ENCODE results near the gene AMBP.

The AMBP gene

GRCh38 chr9:114114364-114114763 lies 36.3 kb upstream of the AMBP start:
- DNase-seq, result no peak

- DNase-seq, result peak in 9 of 58 donors; percentile 3 to 32 (median 12)
These were observed 34.9 kb upstream of the AMBP start for GRCh38 chr9:114112778-114113584.

- no peak for DNase-seq
These were observed 34.2 kb upstream of the AMBP start for GRCh38 chr9:114112325-114112724.

DNA sequence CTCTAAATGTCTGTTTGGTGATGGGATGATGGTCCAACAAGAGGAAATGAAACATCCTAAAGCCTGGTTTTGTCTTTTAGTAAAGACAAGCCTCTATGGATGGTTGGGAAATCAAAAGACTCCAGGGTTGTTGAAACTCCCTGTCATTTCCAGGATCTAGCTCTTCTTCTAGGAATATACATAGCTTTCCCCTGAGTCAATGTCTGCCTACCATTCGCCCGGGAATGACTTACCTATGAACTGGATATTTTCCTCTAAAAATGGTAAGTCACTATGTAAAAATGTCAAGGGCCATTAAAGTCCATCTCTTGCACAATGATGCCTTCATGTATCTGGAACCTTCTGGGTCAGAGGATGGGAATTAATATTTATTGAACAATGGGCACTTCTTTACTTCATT lies 32.1 kb upstream of the AMBP start:
- DNase-seq, result no peak

DNA sequence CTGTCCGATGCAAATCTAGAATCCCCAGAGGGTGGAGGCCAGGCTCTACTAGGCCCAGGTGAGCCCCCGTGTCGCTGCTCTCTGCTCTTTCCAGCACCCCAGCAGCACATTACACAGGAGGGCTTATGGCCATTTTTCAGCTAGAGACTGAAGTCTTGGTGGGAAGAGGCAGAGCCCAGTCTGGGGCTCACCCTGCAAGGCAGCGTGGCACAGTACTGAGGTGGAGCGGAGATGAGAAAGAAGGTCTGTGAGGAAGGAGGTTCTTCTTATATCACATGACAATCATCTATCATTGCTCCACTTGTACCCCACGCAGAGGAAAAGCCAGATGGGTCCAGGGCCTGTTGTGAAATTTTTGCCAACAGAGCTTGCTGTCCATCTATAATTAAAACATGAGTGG lies 31.0 kb upstream of the AMBP start:
- no peak for DNase-seq

- peak in 55 of 58 donors; percentile 13 to 85 (median 67) for DNase-seq
These were observed 30.1 kb upstream of the AMBP start for GRCh38 chr9:114108016-114108833.

- no peak for DNase-seq
These were observed 29.3 kb upstream of the AMBP start for GRCh38 chr9:114107286-114108001.

DNA sequence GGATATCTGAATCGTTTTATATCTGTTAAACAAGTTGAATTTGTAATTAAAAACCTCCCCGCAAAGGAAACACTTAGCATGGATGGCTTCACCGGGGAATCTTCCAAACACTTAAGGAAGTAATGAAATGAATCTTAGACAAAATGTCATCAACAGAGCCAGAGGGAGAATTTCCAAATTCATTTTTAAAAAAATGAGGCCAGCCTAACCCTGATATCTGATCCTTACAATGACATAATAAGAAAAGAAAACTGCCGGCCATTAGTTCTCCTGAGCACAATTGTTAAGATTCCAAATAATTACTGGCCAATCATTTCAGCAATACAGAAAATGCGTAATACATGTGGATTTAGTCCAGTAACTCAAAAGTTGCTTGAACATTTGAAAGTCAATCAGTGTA lies 27.1 kb upstream of the AMBP start:
- DNase-seq, result no peak

- DNase-seq, result no peak
These were observed 24.4 kb upstream of the AMBP start for GRCh38 chr9:114102484-114102883.

DNA sequence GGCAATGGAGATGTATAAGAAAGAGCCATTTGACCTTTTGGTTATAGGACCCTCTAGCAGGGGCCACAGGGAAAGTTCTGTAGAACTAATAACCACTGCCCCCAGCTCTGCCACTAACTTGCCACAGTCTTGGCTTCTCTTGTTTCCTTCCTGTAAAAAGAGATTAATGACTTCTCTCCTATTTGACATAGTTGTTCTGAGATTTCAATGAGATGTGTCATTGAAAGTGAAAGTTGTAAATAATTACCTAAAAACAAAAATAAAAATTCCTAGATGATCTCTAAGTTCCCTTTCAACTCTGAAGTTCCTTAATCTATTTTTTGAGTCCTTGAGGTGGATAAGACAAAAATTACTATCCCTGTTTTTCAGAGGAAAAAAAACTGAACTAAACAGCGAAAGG lies 22.4 kb upstream of the AMBP start:
- DNase-seq, result no peak

DNA sequence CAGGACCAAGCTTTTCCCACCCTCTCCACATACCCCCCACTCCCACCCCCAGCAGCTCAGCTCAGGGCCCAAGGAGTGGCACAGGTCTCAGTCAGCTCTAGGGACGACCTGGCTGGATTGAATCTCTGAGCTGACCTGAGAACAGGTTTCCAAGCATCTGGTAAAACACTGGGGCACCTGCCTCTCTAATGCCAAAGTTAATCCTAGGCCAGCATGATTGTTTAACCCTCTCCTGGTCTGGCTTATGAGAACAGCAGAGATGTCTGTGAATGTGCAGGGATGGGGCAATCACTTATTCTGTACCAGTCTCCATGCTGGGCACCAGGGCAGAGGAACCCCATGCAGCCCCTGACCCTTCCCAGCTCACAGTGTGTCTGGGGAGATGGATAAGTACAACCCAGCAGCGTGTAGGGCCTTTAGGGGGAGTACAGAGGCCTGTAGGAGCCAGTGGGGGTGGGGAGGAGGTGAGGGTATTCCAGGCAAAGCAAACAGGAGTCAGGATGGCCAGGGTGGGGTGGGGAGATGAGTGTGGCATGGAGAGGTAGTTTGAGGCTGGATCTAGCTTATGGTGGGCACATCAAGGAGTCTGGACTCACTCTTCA lies 21.7 kb upstream of the AMBP start:
- no peak for DNase-seq

GRCh38 chr9:114098936-114099668 lies 21.0 kb upstream of the AMBP start, which contains the start of gene KIF12:
Gene KIF12, minus strand, starts transcription at chr9:114099292. Its CDS starts 16 bp downstream, at chr9:114099276.
- DNase-seq, result no peak

GRCh38 chr9:114098021-114098935 lies 20.2 kb upstream of the AMBP start:
- peak in 10 of 58 donors; percentile 9 to 79 (median 30) for DNase-seq

- peak in 2 of 58 donors; percentile 54 to 59 for DNase-seq
These were observed 19.5 kb upstream of the AMBP start for GRCh38 chr9:114097613-114098020.

- no peak for DNase-seq
These were observed 18.9 kb upstream of the AMBP start for GRCh38 chr9:114096866-114097612.

- DNase-seq, result no peak
These were observed 18.0 kb upstream of the AMBP start for GRCh38 chr9:114096041-114096511.

DNA sequence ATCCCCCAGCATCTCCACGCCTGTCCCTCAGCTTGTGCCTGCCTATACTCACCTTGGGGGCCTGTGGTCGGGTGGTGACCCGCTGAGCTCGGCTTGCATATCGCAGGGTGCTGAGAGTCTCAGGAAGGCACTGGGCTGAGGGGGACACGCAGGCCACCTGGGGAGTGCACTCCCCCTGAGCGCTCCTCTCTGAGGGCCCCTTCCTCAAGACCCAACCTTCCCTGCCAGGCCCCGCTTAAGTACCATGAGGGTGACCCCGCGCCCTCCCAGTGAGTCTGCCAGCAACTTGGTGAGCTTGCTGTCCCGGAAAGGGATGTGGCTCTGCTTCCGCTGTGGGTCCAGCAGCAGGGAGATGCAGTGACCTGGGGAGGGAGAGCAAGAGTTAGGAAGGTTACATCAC lies 16.9 kb upstream of the AMBP start:
- DNase-seq, result no peak

DNA sequence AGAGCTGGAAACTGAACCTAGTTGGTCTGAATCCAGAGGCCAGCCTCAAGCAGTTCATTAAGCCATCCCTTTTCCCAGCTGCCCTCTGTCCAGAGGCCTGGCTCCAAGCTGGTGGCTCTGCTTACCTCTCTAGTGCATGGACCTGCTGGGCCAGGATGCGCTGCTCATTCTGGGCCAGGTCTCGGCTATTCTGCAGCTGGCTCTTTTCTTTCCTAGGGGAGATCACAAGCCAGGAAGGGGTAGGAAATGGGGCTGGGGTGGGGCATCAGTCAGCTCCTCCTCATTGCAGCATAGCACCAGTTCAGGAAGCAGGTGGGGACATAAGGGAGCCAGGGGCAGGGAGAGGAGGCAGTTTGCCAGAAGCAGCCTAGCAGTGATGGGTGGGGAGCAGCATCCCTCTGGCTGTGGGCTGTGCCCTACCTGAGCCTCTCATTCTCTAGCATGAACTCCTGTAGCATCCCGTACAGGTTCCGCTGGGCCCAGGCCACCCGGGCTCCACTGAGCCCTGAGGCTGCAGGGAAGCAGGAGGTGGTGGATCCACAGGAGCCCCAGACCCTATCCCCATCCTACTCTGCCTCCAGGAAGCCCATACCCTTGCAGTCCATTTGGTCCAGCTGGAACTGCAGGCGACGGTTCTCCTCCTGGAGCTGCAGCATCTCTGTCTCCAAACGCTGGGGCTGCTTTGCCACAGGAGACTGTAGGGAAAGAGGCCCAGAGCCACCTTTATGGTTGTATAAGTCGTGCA lies 15.8 kb upstream of the AMBP start:
- DNase-seq, result no peak
